HG02610 (cell line): ENCODE data around the gene STK35.
"Not testable (repeated sequence)": the region's sequence is repeated elsewhere in the genome, so short reads cannot be mapped to it uniquely, and the experiment has no call there.

Experiments
- ATAC-seq: cut with Tn5 transposase; IDR thresholded peaks from one replicate; pipeline ENCODE4 v1.9.1; 2021; ENCODE audit warnings: mild to moderate bottlenecking, moderate library complexity; ENCODE audit not compliant: unreplicated experiment

STK35 gene

GRCh38 chr20:2179233-2179580 lies 77.6 kb downstream of the STK35 start:
- ATAC-seq, result no peak

- ATAC-seq, result no peak
These were observed 78.3 kb downstream of the STK35 start for GRCh38 chr20:2179949-2180348.

- ATAC-seq, result no peak
These were observed 81.8 kb downstream of the STK35 start for GRCh38 chr20:2183381-2183780.

- ATAC-seq, result not testable (repeated sequence)
These were observed 83.3 kb downstream of the STK35 start for GRCh38 chr20:2184933-2185332.

GRCh38 chr20:2195614-2196013 lies 94.0 kb downstream of the STK35 start:
- ATAC-seq, result no peak

- no peak for ATAC-seq
These were observed 95.5 kb downstream of the STK35 start for GRCh38 chr20:2197166-2197565.
